ENCODE results near the gene CKAP2L.

DNA sequence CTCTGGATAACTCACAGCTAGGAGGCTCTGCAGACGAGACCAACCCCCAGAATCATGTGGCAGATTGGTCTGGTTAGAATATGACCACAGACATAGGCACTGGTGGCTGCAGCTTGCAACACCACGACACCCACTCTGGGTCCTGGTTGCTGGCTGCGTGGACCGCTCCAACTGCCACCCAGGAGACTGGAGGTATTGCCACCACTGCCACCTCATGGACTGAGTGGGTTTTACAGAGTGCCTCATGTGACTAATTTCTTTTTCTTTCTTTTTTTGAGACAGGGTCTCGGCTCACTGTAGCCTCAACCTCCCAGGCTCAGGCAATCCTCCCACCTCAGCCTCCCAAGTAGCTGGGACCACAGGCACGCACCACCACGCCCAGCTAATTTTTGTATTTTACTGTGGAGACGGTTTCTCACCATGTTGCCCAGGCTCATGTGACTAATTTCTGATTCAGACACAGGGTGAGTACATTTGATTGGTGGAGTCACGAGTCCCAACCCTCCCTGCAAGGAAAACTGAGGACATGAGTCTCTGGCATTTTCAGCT lies 73.5 kb downstream of the CKAP2L start:
- TF ChIP-seq, protein P1, sequence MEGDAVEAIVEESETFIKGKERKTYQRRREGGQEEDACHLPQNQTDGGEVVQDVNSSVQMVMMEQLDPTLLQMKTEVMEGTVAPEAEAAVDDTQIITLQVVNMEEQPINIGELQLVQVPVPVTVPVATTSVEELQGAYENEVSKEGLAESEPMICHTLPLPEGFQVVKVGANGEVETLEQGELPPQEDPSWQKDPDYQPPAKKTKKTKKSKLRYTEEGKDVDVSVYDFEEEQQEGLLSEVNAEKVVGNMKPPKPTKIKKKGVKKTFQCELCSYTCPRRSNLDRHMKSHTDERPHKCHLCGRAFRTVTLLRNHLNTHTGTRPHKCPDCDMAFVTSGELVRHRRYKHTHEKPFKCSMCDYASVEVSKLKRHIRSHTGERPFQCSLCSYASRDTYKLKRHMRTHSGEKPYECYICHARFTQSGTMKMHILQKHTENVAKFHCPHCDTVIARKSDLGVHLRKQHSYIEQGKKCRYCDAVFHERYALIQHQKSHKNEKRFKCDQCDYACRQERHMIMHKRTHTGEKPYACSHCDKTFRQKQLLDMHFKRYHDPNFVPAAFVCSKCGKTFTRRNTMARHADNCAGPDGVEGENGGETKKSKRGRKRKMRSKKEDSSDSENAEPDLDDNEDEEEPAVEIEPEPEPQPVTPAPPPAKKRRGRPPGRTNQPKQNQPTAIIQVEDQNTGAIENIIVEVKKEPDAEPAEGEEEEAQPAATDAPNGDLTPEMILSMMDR (conservative IDR thresholded peaks at IDR 0.05 in 1 of 2, IDR thresholded peaks at IDR 0.05 in 1 of 2; ENCODE audit: low read depth in 1 of 2, low read length in 2 of 2) = peak; percentile 32 to 53
- no peak for TF ChIP-seq EZH2 (IDR thresholded peaks at IDR 0.05; ENCODE audit: low read length, missing control alignments)
